Tibial nerve (tissue), 3 donors: ENCODE results near the gene NAA38.

ENCODE experiments used
- POLR2A ChIP-seq, 2 donors: fragments of 450-650 bp; IDR thresholded peaks; one replicate each; pipeline ENCODE4 v1.6.1; 2017; ENCODE audit warnings: antibody characterized with exemption in 2 of 2, mild to moderate bottlenecking in 2 of 2, moderate library complexity in 2 of 2
- TF ChIP-seq, protein P1 (sequence below), 5 experiments: fragments of 200-600 bp in 3 of 5; fragments of 450-650 bp in 2 of 5; sonication (generic) in 3 of 5; IDR thresholded peaks; one replicate each; pipeline ENCODE4 v1.5.1; 2016 to 2019; ENCODE audit warnings: antibody characterized with exemption in 5 of 5, mild to moderate bottlenecking in 3 of 5, moderate library complexity in 2 of 5

DNA sequence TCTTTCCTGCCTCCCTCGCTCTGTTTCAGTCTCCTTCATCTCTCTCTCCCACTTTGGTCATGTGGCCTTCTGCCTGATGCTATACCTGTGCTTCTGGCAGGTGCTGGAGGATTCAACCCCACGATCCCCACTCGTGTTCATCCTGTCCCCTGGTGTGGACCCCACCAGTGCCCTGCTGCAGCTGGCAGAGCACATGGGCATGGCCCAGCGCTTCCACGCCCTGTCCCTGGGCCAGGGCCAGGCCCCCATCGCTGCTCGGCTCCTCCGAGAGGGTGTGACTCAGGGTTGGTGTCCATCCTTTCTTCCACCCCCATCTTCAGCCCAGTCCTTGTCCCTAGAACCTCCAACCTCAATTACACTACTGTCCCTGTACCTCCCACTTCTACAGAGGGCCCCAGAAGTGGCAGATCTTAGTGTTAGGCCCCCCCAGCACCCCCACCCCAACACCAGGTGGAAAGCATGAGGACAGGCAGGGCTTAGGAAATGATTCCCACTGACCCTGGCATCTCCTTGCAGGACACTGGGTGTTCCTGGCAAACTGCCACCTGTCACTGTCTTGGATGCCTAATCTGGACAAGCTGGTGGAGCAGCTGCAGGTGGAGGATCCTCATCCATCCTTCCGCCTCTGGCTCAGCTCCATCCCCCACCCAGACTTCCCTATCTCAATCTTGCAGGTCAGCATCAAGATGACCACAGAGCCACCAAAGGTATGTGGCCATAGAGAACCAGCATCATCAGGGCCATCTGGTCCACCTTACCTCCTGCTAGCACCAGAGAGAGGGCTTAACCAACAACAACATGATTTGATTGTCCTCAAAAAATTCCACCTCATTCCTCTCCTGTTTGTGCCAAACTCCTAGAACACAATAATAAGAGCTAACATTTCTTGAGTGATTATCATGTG is 33.1 kb downstream of the NAA38 start:
- no peak for TF ChIP-seq POLR2A (IDR thresholded peaks at IDR 0.05)
- TF ChIP-seq, protein P1, sequence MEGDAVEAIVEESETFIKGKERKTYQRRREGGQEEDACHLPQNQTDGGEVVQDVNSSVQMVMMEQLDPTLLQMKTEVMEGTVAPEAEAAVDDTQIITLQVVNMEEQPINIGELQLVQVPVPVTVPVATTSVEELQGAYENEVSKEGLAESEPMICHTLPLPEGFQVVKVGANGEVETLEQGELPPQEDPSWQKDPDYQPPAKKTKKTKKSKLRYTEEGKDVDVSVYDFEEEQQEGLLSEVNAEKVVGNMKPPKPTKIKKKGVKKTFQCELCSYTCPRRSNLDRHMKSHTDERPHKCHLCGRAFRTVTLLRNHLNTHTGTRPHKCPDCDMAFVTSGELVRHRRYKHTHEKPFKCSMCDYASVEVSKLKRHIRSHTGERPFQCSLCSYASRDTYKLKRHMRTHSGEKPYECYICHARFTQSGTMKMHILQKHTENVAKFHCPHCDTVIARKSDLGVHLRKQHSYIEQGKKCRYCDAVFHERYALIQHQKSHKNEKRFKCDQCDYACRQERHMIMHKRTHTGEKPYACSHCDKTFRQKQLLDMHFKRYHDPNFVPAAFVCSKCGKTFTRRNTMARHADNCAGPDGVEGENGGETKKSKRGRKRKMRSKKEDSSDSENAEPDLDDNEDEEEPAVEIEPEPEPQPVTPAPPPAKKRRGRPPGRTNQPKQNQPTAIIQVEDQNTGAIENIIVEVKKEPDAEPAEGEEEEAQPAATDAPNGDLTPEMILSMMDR (IDR thresholded peaks at IDR 0.05), result no peak
